Cardiac fibroblast (primary cell): ENCODE results near the gene MAGI1.

Source experiments
- DNase-seq, 2 donors: peaks; one replicate each; pipeline versions ENCODE4 v3.0.0 to v3.0.0-alpha.2; 2010; ENCODE audit warnings: low read depth in 2 of 2
- H3K4me3 ChIP-seq, 2 donors: replicated peaks in 1 of 2; 1 replicate in 1 of 2; 2 replicates in 1 of 2; pipeline ENCODE4 v1.5.1; 2011; ENCODE audit warnings: low read depth in 2 of 2, low read length in 2 of 2, mild to moderate bottlenecking in 2 of 2, moderate library complexity in 1 of 2
- CTCF ChIP-seq: IDR thresholded peaks from one replicate; pipeline ENCODE4 v1.5.1; 2011; ENCODE audit warnings: low read depth, mild to moderate bottlenecking, low read length, inconsistent platforms

The MAGI1 gene

GRCh38 chr3:66010348-66010738 lies 28.4 kb downstream of the MAGI1 start:
- no peak for TF ChIP-seq CTCF
- no peak for DNase-seq
- no peak overlapping the region for H3K4me3 ChIP-seq

- no peak for DNase-seq
- no peak overlapping the region for H3K4me3 ChIP-seq
- no peak for TF ChIP-seq CTCF
Observed at GRCh38 chr3:66004244-66004643, 34.5 kb downstream of the MAGI1 start.

- DNase-seq: no peak
- no peak for TF ChIP-seq CTCF
- no peak overlapping the region for H3K4me3 ChIP-seq
Observed at GRCh38 chr3:66001626-66002025, 37.1 kb downstream of the MAGI1 start.

- no peak for TF ChIP-seq CTCF
- DNase-seq: no peak
Observed at GRCh38 chr3:66000506-66000905, 38.2 kb downstream of the MAGI1 start.

GRCh38 chr3:65999606-66000005 lies 39.1 kb downstream of the MAGI1 start:
- H3K4me3 ChIP-seq: no peak overlapping the region
- no peak for TF ChIP-seq CTCF

More at GRCh38 chr3:66000506-66000905, 38.2 kb downstream of the MAGI1 start:
- no peak overlapping the region for H3K4me3 ChIP-seq

GRCh38 chr3:65996589-65996988 lies 42.1 kb downstream of the MAGI1 start:
- peak; percentile 15 to 70 for DNase-seq
- no peak for TF ChIP-seq CTCF
- no peak overlapping the region for H3K4me3 ChIP-seq

More at GRCh38 chr3:65999606-66000005, 39.1 kb downstream of the MAGI1 start:
- no peak for DNase-seq

- H3K4me3 ChIP-seq: no peak overlapping the region
- no peak for DNase-seq
- no peak for TF ChIP-seq CTCF
Observed at GRCh38 chr3:65995515-65995914, 43.2 kb downstream of the MAGI1 start.
